ENCODE data around the gene RBM20. TPM values are rescaled to one million over a fixed set of nuclear protein-coding genes. Genes with fewer than 3 reads are reported as not detected.

The RBM20 gene
- total and polyA plus RNA-seq, 2 of the 13 experiments (the other 11 are each of a cell fraction or from before 2014, with no cell fraction given), result 0.02 to 0.22 TPM

GRCh38 chr10:110671788-110672579, 27.8 kb downstream of the RBM20 start (continued):
- no peak for TF ChIP-seq ZNF646 (CRISPR knock-in tag; IDR thresholded peaks at IDR 0.05)
- no peak for TF ChIP-seq ZNF282 (IDR thresholded peaks at IDR 0.05; ENCODE audit: partially characterized antibody)
- TF ChIP-seq KDM5A (IDR thresholded peaks at IDR 0.05; ENCODE audit: borderline replicate concordance, low read length), result no peak
- TF ChIP-seq ZNF644 (CRISPR knock-in tag; IDR thresholded peaks at IDR 0.05; ENCODE audit: low read depth), result no peak
- TF ChIP-seq ZNF430 (CRISPR knock-in tag; IDR thresholded peaks at IDR 0.05), result peak; percentile 41; the same call in 1 of the 2 replicates
- TF ChIP-seq ZNF33A (CRISPR knock-in tag; IDR thresholded peaks at IDR 0.05; ENCODE audit: borderline replicate concordance), result no peak
- TF ChIP-seq STAG1 (CRISPR knock-in tag; IDR thresholded peaks at IDR 0.05), result peak; percentile 53; the same call in 1 of the 2 replicates
- peak; percentile 56 for TF ChIP-seq IKZF4 (CRISPR knock-in tag; IDR thresholded peaks at IDR 0.05; ENCODE audit: borderline replicate concordance, low read depth, not compliant biosample characterization)
- TF ChIP-seq CTCF (CRISPR knock-in tag; IDR thresholded peaks at IDR 0.05), result peak; percentile 77
- TF ChIP-seq ZMAT3 (CRISPR knock-in tag; conservative IDR thresholded peaks at IDR 0.05), result 0 out of 2 replicates have a peak, but pooled peaks have one; percentile 22
- no peak for TF ChIP-seq ATF7-NPFF (CRISPR knock-in tag; IDR thresholded peaks at IDR 0.05; ENCODE audit: low read depth)
- TF ChIP-seq IKZF1 (IDR thresholded peaks at IDR 0.05), result no peak
- 0 out of 2 replicates have a peak, but pooled peaks have one; percentile 32 for TF ChIP-seq ELF3 (CRISPR knock-in tag; IDR thresholded peaks at IDR 0.05)
- TF ChIP-seq NFAT5 (CRISPR knock-in tag; IDR thresholded peaks at IDR 0.05), result no peak
- TF ChIP-seq MYC (CRISPR knock-in tag; IDR thresholded peaks at IDR 0.05; ENCODE audit: borderline replicate concordance), result peak; percentile 48; the same call in 1 of the 2 replicates
- TF ChIP-seq NR1H2 (CRISPR knock-in tag; IDR thresholded peaks at IDR 0.05; ENCODE audit: borderline replicate concordance, low read depth), result no peak
